Measurements from ENCODE around the gene TPPP.

Gene TPPP

GRCh38 chr5:644971-645370 lies 48.2 kb downstream of the TPPP start:
- no peak overlapping the region for H3K4me3 ChIP-seq (replicated peaks; ENCODE audit: low read depth, low read length)
- TF ChIP-seq, protein P1, sequence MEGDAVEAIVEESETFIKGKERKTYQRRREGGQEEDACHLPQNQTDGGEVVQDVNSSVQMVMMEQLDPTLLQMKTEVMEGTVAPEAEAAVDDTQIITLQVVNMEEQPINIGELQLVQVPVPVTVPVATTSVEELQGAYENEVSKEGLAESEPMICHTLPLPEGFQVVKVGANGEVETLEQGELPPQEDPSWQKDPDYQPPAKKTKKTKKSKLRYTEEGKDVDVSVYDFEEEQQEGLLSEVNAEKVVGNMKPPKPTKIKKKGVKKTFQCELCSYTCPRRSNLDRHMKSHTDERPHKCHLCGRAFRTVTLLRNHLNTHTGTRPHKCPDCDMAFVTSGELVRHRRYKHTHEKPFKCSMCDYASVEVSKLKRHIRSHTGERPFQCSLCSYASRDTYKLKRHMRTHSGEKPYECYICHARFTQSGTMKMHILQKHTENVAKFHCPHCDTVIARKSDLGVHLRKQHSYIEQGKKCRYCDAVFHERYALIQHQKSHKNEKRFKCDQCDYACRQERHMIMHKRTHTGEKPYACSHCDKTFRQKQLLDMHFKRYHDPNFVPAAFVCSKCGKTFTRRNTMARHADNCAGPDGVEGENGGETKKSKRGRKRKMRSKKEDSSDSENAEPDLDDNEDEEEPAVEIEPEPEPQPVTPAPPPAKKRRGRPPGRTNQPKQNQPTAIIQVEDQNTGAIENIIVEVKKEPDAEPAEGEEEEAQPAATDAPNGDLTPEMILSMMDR (IDR thresholded peaks at IDR 0.05; ENCODE audit: low read depth, low read length, missing control alignments): no peak
- no peak for DNase-seq (ENCODE audit: extremely low read depth, low read depth)

DNA sequence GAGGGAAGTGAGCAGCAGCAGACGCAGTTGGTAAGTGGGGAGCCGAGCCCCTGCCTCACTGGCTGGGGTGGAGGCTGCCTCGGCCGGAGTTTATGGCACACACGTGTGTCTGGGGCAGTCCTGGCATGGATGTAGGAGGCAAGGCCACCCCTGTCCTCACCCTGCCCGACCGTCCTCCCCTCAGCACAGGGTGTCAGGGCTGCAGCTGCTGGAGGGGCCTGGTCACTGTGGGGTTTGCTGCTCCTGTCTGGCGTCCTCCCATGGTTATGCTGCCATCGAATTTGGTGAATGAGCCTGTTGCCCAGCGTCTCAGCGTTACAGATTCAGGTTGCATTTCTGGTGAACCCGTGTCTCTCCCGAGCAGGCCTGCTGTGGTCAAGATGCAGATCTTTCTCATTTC lies 48.6 kb downstream of the TPPP start:
- no peak overlapping the region for H3K4me3 ChIP-seq (replicated peaks; ENCODE audit: low read depth, low read length)
- DNase-seq (ENCODE audit: extremely low read depth, low read depth): no peak
- TF ChIP-seq, protein P1 (IDR thresholded peaks at IDR 0.05; ENCODE audit: low read depth, low read length, missing control alignments): no peak

GRCh38 chr5:643811-644271 lies 49.3 kb downstream of the TPPP start:
- no peak overlapping the region for H3K4me3 ChIP-seq (replicated peaks; ENCODE audit: low read depth, low read length)
- DNase-seq (ENCODE audit: extremely low read depth, low read depth): no peak

DNA sequence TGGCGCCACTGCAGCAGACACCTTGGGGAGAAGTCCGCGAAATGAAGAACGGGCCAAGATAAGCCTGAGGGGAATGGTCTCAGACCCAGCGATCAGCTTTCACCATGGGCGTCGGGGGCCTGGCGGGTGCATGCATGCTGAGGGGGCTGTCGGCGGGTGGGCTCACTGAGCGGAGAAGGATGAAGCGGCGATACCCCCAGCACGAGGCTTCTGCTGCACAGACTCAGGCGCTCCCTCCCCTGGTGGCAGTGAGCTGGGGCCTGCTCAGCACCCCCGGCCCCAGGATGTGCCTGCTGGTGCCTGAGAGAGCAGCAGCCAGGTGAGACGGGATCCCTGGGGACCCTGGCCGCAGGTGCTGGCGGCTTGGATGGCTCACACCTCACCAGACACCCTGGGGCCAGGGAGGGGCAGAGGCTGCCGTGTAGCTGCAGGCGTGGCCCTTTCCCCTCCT lies 49.8 kb downstream of the TPPP start:
- H3K4me3 ChIP-seq (replicated peaks; ENCODE audit: low read depth, low read length): no peak overlapping the region
- no peak for DNase-seq (ENCODE audit: extremely low read depth, low read depth)
- TF ChIP-seq, protein P1 (IDR thresholded peaks at IDR 0.05; ENCODE audit: low read depth, low read length, missing control alignments): no peak

More at GRCh38 chr5:643811-644271, 49.3 kb downstream of the TPPP start:
- TF ChIP-seq, protein P1 (IDR thresholded peaks at IDR 0.05; ENCODE audit: low read depth, low read length, missing control alignments): no peak

- TF ChIP-seq, protein P1 (IDR thresholded peaks at IDR 0.05; ENCODE audit: low read depth, low read length, missing control alignments): no peak
- no peak for DNase-seq (ENCODE audit: extremely low read depth, low read depth)
- H3K4me3 ChIP-seq (replicated peaks; ENCODE audit: low read depth, low read length): no peak overlapping the region
Observed at GRCh38 chr5:642481-642880, 50.7 kb downstream of the TPPP start.

DNA sequence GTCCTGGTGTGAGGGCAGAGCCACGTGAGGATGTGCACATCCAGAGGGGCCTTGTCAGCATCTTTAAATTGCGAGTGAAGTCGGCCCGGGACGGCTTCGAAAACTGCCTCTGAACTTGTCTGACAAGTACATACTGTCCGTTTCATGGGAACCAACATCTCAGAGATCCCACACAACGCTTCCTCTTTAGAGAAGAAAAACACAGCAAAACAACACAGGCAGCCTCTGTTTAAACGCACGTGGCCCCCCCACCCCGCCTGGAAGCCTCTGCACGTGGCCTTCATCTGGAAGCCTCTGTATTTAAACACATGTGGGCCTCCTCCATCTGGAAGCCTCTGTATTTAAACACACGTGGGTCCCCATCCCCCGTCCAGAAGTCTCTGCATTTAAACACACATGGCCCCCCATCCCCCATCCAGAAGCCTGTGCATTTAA lies 51.8 kb downstream of the TPPP start:
- no peak for DNase-seq (ENCODE audit: extremely low read depth, low read depth)
- TF ChIP-seq, protein P1 (IDR thresholded peaks at IDR 0.05; ENCODE audit: low read depth, low read length, missing control alignments): no peak
- no peak overlapping the region for H3K4me3 ChIP-seq (replicated peaks; ENCODE audit: low read depth, low read length)
